ENCODE results near the gene BORCS6.

GRCh38 chr17:8159459-8160223, 30.3 kb downstream of the BORCS6 start:
- TF ChIP-seq CTCF (IDR thresholded peaks at IDR 0.05) (no peak), ZFX (IDR thresholded peaks at IDR 0.05; ENCODE audit: borderline replicate concordance) (no peak)

Measured in 22Rv1 (cell line).